Endothelial cell of umbilical vein (primary cell): ENCODE measurements around the gene MEF2D. TPM values are rescaled to one million over a fixed set of nuclear protein-coding genes. Genes with fewer than 3 reads are reported as not detected.

Experiments
- BruUV-seq: library from RNA; stranded (reverse); fragments of 400-500 nt; replicated peaks from 2 replicates; lab custom pipeline; 2021; lab: Mats Ljungman, UMichigan
- CTCF ChIA-PET: fragments of 300-600, 350-600 bp; sonication (Branson Sonifier 250); formaldehyde crosslinking; loops from one replicate; lab custom pipeline; 2021; ENCODE audit warnings: antibody characterized with exemption, inconsistent platforms; lab: Charles Lee
- POLR2A ChIA-PET: fragments of 300-600, 350-600 bp; sonication (Branson Sonifier 250); formaldehyde crosslinking; loops from one replicate; lab custom pipeline; 2021; ENCODE audit warnings: antibody characterized with exemption, inconsistent platforms; lab: Charles Lee
- DNase-seq: peaks from one replicate; pipeline ENCODE4 v3.0.0-alpha.2; 2011; ENCODE audit warnings: low read depth, low spot score
- FAIRE-seq: peaks from 2 replicates; lab custom pipeline; 2011; peaks lifted over from hg19 to GRCh38; lab: Jason Lieb, UNC
- H2AFZ ChIP-seq: 2 replicates; pipeline ENCODE4 v1.6.0; 2012; ENCODE audit warnings: low read depth, low read length, control low read depth, inconsistent platforms
- H3K27ac ChIP-seq: 2 replicates; pipeline ENCODE4 v1.5.1; 2011; ENCODE audit warnings: low read depth, mild to moderate bottlenecking, control low read depth, low read length, moderate library complexity; ENCODE audit not compliant: insufficient read depth
- H3K27me3 ChIP-seq, 2 experiments: 2 replicates each; pipeline versions ENCODE4 v1.6.0 to v1.6.1; 2011; ENCODE audit warnings: low read length in 2 of 2, mixed read lengths in 1 of 2; ENCODE audit not compliant: control insufficient read depth in 2 of 2, insufficient read depth in 2 of 2
- H3K36me3 ChIP-seq, 2 experiments: 2 replicates in 1 of 2; 3 replicates in 1 of 2; pipeline ENCODE4 v1.5.1; 2011; ENCODE audit warnings: low read length in 2 of 2, mild to moderate bottlenecking in 1 of 2, moderate library complexity in 1 of 2; ENCODE audit not compliant: control insufficient read depth in 2 of 2, insufficient read depth in 2 of 2; ENCODE audit errors: extremely low read depth in 1 of 2
- H3K4me1 ChIP-seq: 3 replicates; pipeline ENCODE4 v1.5.1; 2011; ENCODE audit warnings: mild to moderate bottlenecking, low read length; ENCODE audit not compliant: control insufficient read depth, insufficient read depth; ENCODE audit errors: extremely low read depth
- H3K4me2 ChIP-seq: 2 replicates; pipeline ENCODE4 v1.6.1; 2011; ENCODE audit warnings: low read length, control low read depth, mixed read lengths; ENCODE audit not compliant: insufficient read depth
- H3K4me3 ChIP-seq, 3 experiments: fragments of 200-600 bp in 1 of 3; sonication (generic), shearing (Covaris generic) in 1 of 3; replicated peaks in 1 of 3; 2 replicates each; pipeline ENCODE4 v1.5.1; 2011 to 2016; ENCODE audit warnings: control low read depth in 3 of 3, low read length in 3 of 3, mild to moderate bottlenecking in 2 of 3, inconsistent platforms in 1 of 3, low read depth in 1 of 3, moderate library complexity in 1 of 3; ENCODE audit not compliant: insufficient read depth in 1 of 3
- H3K79me2 ChIP-seq: 2 replicates; pipeline ENCODE4 v1.6.0; 2012; ENCODE audit warnings: low read length, inconsistent platforms; ENCODE audit not compliant: control insufficient read depth, insufficient read depth
- H3K9ac ChIP-seq: replicated peaks from 2 replicates; pipeline ENCODE3; 2011; ENCODE audit warnings: low read length, control low read depth; ENCODE audit not compliant: insufficient read depth; ENCODE audit errors: extremely low read depth
- H3K9me1 ChIP-seq: replicated peaks from 3 replicates; pipeline ENCODE4 v1.6.0; 2011; ENCODE audit warnings: mild to moderate bottlenecking, low read length; ENCODE audit not compliant: control insufficient read depth, insufficient read depth; ENCODE audit errors: extremely low read depth
- H3K9me3 ChIP-seq: replicated peaks from 2 replicates; pipeline ENCODE4 v1.5.1; 2012; ENCODE audit warnings: low read length, inconsistent platforms; ENCODE audit not compliant: control insufficient read depth, insufficient read depth
- H4K20me1 ChIP-seq: replicated peaks from 2 replicates; pipeline ENCODE3; 2011; ENCODE audit warnings: mild to moderate bottlenecking, low read length; ENCODE audit not compliant: control insufficient read depth, insufficient read depth; ENCODE audit errors: extremely low read depth
- CTCF ChIP-seq, 2 donors: IDR thresholded peaks; 1 replicate in 1 of 2; 2 replicates in 1 of 2; pipeline ENCODE4 v1.5.1; 2011; ENCODE audit warnings: low read length in 2 of 2, mild to moderate bottlenecking in 2 of 2, moderate library complexity in 2 of 2, control low read depth in 1 of 2, inconsistent platforms in 1 of 2, low read depth in 1 of 2; ENCODE audit not compliant: insufficient read depth in 1 of 2; ENCODE audit errors: extremely low read depth in 1 of 2
- EZH2 ChIP-seq: IDR thresholded peaks from 2 replicates; pipeline ENCODE4 v1.6.1; 2012; ENCODE audit warnings: borderline replicate concordance, low read depth, mild to moderate bottlenecking, moderate library complexity, low read length, inconsistent platforms; ENCODE audit not compliant: severe bottlenecking
- FOS ChIP-seq: IDR thresholded peaks from 2 replicates; pipeline ENCODE4 v1.6.1; 2011; ENCODE audit warnings: mild to moderate bottlenecking, low read length, moderate library complexity, borderline replicate concordance; ENCODE audit not compliant: insufficient read depth
- GATA2 ChIP-seq: IDR thresholded peaks from 2 replicates; pipeline ENCODE4 v1.7.0; 2011; ENCODE audit warnings: low read depth, mild to moderate bottlenecking, moderate library complexity, mixed read lengths, low read length; ENCODE audit not compliant: insufficient read length, insufficient read depth
- MAX ChIP-seq: IDR thresholded peaks from 2 replicates; pipeline ENCODE4 v1.6.1; 2011; ENCODE audit not compliant: insufficient read depth, insufficient read length
- MYC ChIP-seq: IDR thresholded peaks from one replicate; pipeline ENCODE4 v1.6.1; 2011; ENCODE audit warnings: mild to moderate bottlenecking, low read depth, low read length
- POLR2AphosphoS5 ChIP-seq: IDR thresholded peaks from 2 replicates; pipeline ENCODE4 v1.6.1; 2012; ENCODE audit warnings: low read depth, mild to moderate bottlenecking, control low read depth, low read length, moderate library complexity; ENCODE audit not compliant: insufficient read depth
- dilution Hi-C: fragments of 300-500 bp; cut with MboI; formaldehyde crosslinking; loops from one replicate; pipeline ENCODE4 v1.15.0; 2019; ENCODE audit warnings: low sequenced_read_pairs; ENCODE audit not compliant: extremely low pct_ligation_motif_present
- intact Hi-C: fragments of 100-400 bp; cut with micrococcal nuclease; formaldehyde crosslinking; loops from one replicate; pipeline ENCODE4 v1.10.0; 2022
- polyA plus RNA-seq, 4 experiments: library from polyadenylated mRNA; depleted of rRNA in 3 of 4; stranded (reverse) in 3 of 4; unstranded in 1 of 4; fragments of >200 nt; gene quantifications; 2 replicates each; pipeline versions ENCODE4 v1.2.1 to v1.2.3, GENCODE V29; 2011 to 2012; ENCODE audit warnings: missing spikeins in 1 of 4
- total RNA-seq: library from RNA; stranded (reverse); gene quantifications from 2 replicates; pipeline ENCODE4 v1.2.3, GENCODE V29; 2021

Gene MEF2D
- total and polyA plus RNA-seq, 2 donors (not counting 3 experiments of a cell fraction or from before 2014, with no cell fraction given): 45.4 to 52.2 TPM

DNA sequence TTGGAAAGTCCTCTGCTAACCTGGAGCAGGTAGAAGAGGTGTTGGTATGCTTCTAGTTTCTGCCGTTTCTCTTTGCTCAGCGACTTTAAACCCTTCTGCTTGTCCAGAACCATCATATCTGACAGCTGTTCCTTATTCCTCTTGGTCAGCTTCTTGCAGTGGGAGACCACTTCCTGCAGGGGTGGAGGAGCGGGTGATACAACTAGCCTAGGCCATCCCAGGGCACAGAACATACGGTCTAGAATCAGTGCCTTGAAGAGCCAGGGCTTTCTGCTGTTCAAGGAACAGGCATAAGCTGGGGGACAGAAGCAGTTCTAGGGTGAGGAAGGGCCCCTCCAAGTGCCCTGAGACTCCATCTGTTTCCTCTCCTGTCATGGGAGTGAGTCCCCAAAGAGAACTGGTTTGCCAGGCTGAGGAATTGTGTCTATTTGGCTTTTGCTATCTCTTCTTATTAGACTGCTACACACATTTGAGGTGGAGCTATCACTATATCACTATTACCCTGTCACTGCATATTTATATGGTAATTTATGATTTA is 39.3 kb upstream of the MEF2D start:
- CTCF ChIA-PET: interaction anchor here (2.4 kb wide), 1 partner anchor 59 kb away, joined by 13 read pairs; no protein-coding TSS in a partner anchor
- Histone ChIP-seq H3K27me3 (no peaks in the 10 kb centered on the region), H3K27ac (no peak overlapping the region), H3K4me2 (no peak overlapping the region), H4K20me1 (no peaks in the 10 kb centered on the region), H3K9me1 (no peaks in the 10 kb centered on the region), H3K36me3 (peaks cover 6 to 12% of the 10 kb centered on the region in 2 experiments), H3K9me3 (no peaks in the 10 kb centered on the region), H2AFZ (no peak overlapping the region), H3K79me2 (no peaks in the 10 kb centered on the region), H3K4me3 (no peak overlapping the region), H3K4me1 (no peaks in the 10 kb centered on the region), H3K9ac (no peak overlapping the region)
- TF ChIP-seq POLR2AphosphoS5 (no peak), CTCF (IDR thresholded peaks at IDR 0.05; ENCODE audit: extremely low read depth in 1 of 2, insufficient read depth in 1 of 2, low read depth in 1 of 2, low read length in 2 of 2) (no peak), GATA2 (no peak), EZH2 (no peak), MYC (no peak), MAX (no peak), FOS (no peak)
- POLR2A ChIA-PET: no interaction called here
- dilution Hi-C loops: no loop called here
- BruUV-seq: no TSS peak
- DNase-seq: no peak
- FAIRE-seq: no peak
- intact Hi-C loops: no loop called here
